ENCODE measurements around the gene MSMO1. TPM values are rescaled to one million over a fixed set of nuclear protein-coding genes. Genes with fewer than 3 reads are reported as not detected.

MSMO1 gene
- polyA plus RNA-seq, 1 donor from 2014 or later = 242 TPM

DNA sequence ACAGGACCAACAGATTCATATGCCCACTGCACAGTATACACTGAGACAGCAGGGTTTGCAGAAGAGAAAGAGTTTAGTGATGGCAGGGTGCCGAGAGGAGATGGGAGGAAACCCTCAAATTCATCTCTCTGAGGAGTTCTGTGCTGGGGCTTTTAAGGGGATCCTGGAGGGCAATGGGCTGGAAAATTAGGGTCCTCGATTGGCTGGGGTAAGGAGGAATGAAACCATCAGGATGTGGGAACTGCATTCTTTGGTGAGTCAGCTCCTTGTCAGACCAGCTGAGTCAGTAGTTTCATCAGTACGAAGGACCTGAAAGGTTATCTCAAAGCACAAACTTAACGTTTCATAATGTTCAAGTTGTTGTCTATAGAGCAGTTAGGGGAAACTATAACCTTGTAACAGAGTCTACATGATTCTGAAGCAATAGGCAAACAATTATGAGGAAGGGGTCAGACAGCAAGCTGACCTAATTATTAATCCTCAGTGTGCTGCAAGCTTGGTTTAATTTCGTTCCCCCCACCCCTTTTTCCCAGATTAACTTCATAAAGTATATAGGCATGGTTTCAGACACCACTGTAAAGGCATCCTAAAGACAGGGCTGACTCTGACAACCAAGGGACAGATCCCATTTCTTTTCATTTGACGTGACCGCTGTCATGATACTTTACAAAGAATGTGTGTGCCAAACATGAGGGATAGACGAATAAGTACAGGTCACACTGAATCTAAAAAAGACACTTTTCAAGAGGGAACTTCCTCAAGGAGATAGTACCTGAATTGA is 1.5 kb upstream of the MSMO1 start:
- Histone ChIP-seq H3K4me3 (ENCODE audit: low read length) (peak overlapping the region; percentile 75), H3K36me3 (ENCODE audit: insufficient read depth, low read length) (no peaks in the 10 kb centered on the region), H3K27me3 (ENCODE audit: insufficient read depth, low read depth, low read length) (no peaks in the 10 kb centered on the region), H2AFZ (ENCODE audit: low read depth, low read length) (peak overlapping the region; percentile 66), H3K79me2 (replicated peaks; ENCODE audit: insufficient read depth, low read length) (peaks cover 44% of the 10 kb centered on the region), H3K9me3 (ENCODE audit: low read length) (no peaks in the 10 kb centered on the region), H3F3A (ENCODE audit: insufficient read depth, low read length, poor library complexity, severe bottlenecking) (peaks cover 8% of the 10 kb centered on the region), H3K9ac (ENCODE audit: low read length) (peak overlapping the region; percentile 85), H4K20me1 (ENCODE audit: insufficient read depth) (peaks cover 4% of the 10 kb centered on the region), H3K27ac (ENCODE audit: low read length) (peak overlapping the region; percentile 97), H3K9me2 (ENCODE audit: insufficient read depth, low read length) (no peaks in the 10 kb centered on the region), H3K4me2 (ENCODE audit: low read length) (peak overlapping the region; percentile 80)
- TF ChIP-seq CTCF (IDR thresholded peaks at IDR 0.05; ENCODE audit: poor library complexity, severe bottlenecking) (no peak), RAD21 (conservative IDR thresholded peaks at IDR 0.05) (no peak), EZH2 (IDR thresholded peaks at IDR 0.05; ENCODE audit: borderline replicate concordance, insufficient read depth, low read length, poor library complexity, severe bottlenecking) (no peak), EP300 (conservative IDR thresholded peaks at IDR 0.05; ENCODE audit: poor library complexity, severe bottlenecking) (no peak), SMC3 (conservative IDR thresholded peaks at IDR 0.05; ENCODE audit: poor library complexity) (no peak), MXI1 (conservative IDR thresholded peaks at IDR 0.05; ENCODE audit: poor library complexity, severe bottlenecking) (no peak), POLR2AphosphoS5 (IDR thresholded peaks at IDR 0.05) (no peak), REST (IDR thresholded peaks at IDR 0.05; ENCODE audit: borderline replicate concordance) (no peak), TAF1 (IDR thresholded peaks at IDR 0.05; ENCODE audit: low read depth) (no peak)

GRCh38 chr4:165326831-165327210 is 648 bp upstream of the MSMO1 start:
- peaks cover 53% of the 10 kb centered on the region for H3K79me2 ChIP-seq (replicated peaks; ENCODE audit: insufficient read depth, low read length)
- peak overlapping the region; percentile 80 for H3K4me2 ChIP-seq (ENCODE audit: low read length)
- peak overlapping the region; percentile 85 for H3K9ac ChIP-seq (ENCODE audit: low read length)
- no peaks in the 10 kb centered on the region for H3K9me3 ChIP-seq (ENCODE audit: low read length)
- H3K27ac ChIP-seq (ENCODE audit: low read length) = peak overlapping the region; percentile 97
- peaks cover 6% of the 10 kb centered on the region for H4K20me1 ChIP-seq (ENCODE audit: insufficient read depth)
- H3F3A ChIP-seq (ENCODE audit: insufficient read depth, low read length, poor library complexity, severe bottlenecking) = peaks cover 11% of the 10 kb centered on the region
- no peak for TF ChIP-seq TAF1 (IDR thresholded peaks at IDR 0.05; ENCODE audit: low read depth)
- peak; percentile 13 for TF ChIP-seq RAD21 (conservative IDR thresholded peaks at IDR 0.05)
- H3K9me2 ChIP-seq (ENCODE audit: insufficient read depth, low read length) = no peaks in the 10 kb centered on the region
- peak overlapping the region; percentile 75 for H3K4me3 ChIP-seq (ENCODE audit: low read length)
- peak overlapping the region; percentile 66 for H2AFZ ChIP-seq (ENCODE audit: low read depth, low read length)
- no peaks in the 10 kb centered on the region for H3K36me3 ChIP-seq (ENCODE audit: insufficient read depth, low read length)
- H3K27me3 ChIP-seq (ENCODE audit: insufficient read depth, low read depth, low read length) = no peaks in the 10 kb centered on the region

Data from neural cell (in vitro differentiated cells).